ENCODE results near the gene ZNF683. TPM values are rescaled to one million over a fixed set of nuclear protein-coding genes. Genes with fewer than 3 reads are reported as not detected.

The ZNF683 gene
- total and polyA plus RNA-seq, 4 donors = 0.09 to 0.17 TPM; not detected in 2

GRCh38 chr1:26410706-26411623 is 38.4 kb upstream of the ZNF683 start, which contains the start of gene LIN28A:
LIN28A (plus strand) TSS chr1:26410817; CDS start chr1:26410892, 75 bp downstream.
- Histone ChIP-seq H3K27me3 (ENCODE audit: control insufficient read depth in 4 of 4, insufficient read depth in 4 of 4, low read length in 3 of 4) (peaks cover 3 to 16% (median 10%) of the 10 kb centered on the region in 4 donors), H3K4me3 (ENCODE audit: low read depth in 1 of 3, low read length in 3 of 3) (no peak within 1 kb of the TSS), H3K9ac (ENCODE audit: low read depth in 1 of 2, low read length in 2 of 2) (no peak within 1 kb of the TSS), H3K36me3 (ENCODE audit: control insufficient read depth in 4 of 4, insufficient read depth in 3 of 4, low read depth in 1 of 4, low read length in 3 of 4) (no peaks in the 10 kb centered on the region), H3K27ac (ENCODE audit: low read depth in 1 of 2, low read length in 2 of 2) (no peak within 1 kb of the TSS), H3K4me1 (ENCODE audit: control insufficient read depth in 4 of 4, insufficient read depth in 4 of 4, low read length in 3 of 4) (peaks cover 0 to 5% (median 0%) of the 10 kb centered on the region in 4 donors), H3K9me3 (ENCODE audit: control insufficient read depth in 4 of 4, low read length in 3 of 4) (no peaks in the 10 kb centered on the region)
- no peak for TF ChIP-seq HNF4A (conservative IDR thresholded peaks at IDR 0.05)
- TF ChIP-seq ATF3 (IDR thresholded peaks at IDR 0.05) = no peak
- no peak for TF ChIP-seq NR2F2 (IDR thresholded peaks at IDR 0.05)
- TF ChIP-seq SP1 (IDR thresholded peaks at IDR 0.05) = no peak
- no peak for TF ChIP-seq RXRA (IDR thresholded peaks at IDR 0.05)
- TF ChIP-seq JUND (IDR thresholded peaks at IDR 0.05) = no peak
- TF ChIP-seq, protein P1, sequence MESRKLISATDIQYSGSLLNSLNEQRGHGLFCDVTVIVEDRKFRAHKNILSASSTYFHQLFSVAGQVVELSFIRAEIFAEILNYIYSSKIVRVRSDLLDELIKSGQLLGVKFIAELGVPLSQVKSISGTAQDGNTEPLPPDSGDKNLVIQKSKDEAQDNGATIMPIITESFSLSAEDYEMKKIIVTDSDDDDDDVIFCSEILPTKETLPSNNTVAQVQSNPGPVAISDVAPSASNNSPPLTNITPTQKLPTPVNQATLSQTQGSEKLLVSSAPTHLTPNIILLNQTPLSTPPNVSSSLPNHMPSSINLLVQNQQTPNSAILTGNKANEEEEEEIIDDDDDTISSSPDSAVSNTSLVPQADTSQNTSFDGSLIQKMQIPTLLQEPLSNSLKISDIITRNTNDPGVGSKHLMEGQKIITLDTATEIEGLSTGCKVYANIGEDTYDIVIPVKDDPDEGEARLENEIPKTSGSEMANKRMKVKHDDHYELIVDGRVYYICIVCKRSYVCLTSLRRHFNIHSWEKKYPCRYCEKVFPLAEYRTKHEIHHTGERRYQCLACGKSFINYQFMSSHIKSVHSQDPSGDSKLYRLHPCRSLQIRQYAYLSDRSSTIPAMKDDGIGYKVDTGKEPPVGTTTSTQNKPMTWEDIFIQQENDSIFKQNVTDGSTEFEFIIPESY (IDR thresholded peaks at IDR 0.05) = no peak
- no peak for TF ChIP-seq YY1 (IDR thresholded peaks at IDR 0.05)
- 4% methylated on average over 70 of the region's 70 CpGs for WGBS
- no peak for DNase-seq (ENCODE audit: low spot score)

GRCh38 chr1:26409191-26409807 is 36.7 kb upstream of the ZNF683 start:
- H3K27me3 ChIP-seq (ENCODE audit: control insufficient read depth in 4 of 4, insufficient read depth in 4 of 4, low read length in 3 of 4) = peaks cover 3 to 16% (median 10%) of the 10 kb centered on the region in 4 donors
- whole genome bisulfite sequencing = 5% methylated on average over 16 of the region's 16 CpGs
- H3K9ac ChIP-seq (ENCODE audit: low read depth in 1 of 2, low read length in 2 of 2) = no peak overlapping the region
- H3K9me3 ChIP-seq (ENCODE audit: control insufficient read depth in 4 of 4, low read length in 3 of 4) = no peaks in the 10 kb centered on the region
- no peak overlapping the region for H3K27ac ChIP-seq (ENCODE audit: low read depth in 1 of 2, low read length in 2 of 2)
- H3K36me3 ChIP-seq (ENCODE audit: control insufficient read depth in 4 of 4, insufficient read depth in 3 of 4, low read depth in 1 of 4, low read length in 3 of 4) = no peaks in the 10 kb centered on the region
- TF ChIP-seq FOXA1 (IDR thresholded peaks at IDR 0.05) (no peak), GABPA (IDR thresholded peaks at IDR 0.05 in 1 of 2, conservative IDR thresholded peaks at IDR 0.05 in 1 of 2) (no peak), HNF4A (conservative IDR thresholded peaks at IDR 0.05) (no peak)
- H3K4me3 ChIP-seq (ENCODE audit: low read depth in 1 of 3, low read length in 3 of 3) = no peak overlapping the region
- no peak for DNase-seq (ENCODE audit: low spot score)
- peaks cover 0 to 5% (median 0%) of the 10 kb centered on the region in 4 donors for H3K4me1 ChIP-seq (ENCODE audit: control insufficient read depth in 4 of 4, insufficient read depth in 4 of 4, low read length in 3 of 4)

- TF ChIP-seq CTCF (IDR thresholded peaks at IDR 0.05; ENCODE audit: low read depth, low read length, missing input control) (no peak), FOXA2 (IDR thresholded peaks at IDR 0.05) (no peak), REST (IDR thresholded peaks at IDR 0.05) (peak; percentile 100), ATF3 (IDR thresholded peaks at IDR 0.05) (no peak), YY1 (IDR thresholded peaks at IDR 0.05) (no peak)
- TF ChIP-seq, protein P2, sequence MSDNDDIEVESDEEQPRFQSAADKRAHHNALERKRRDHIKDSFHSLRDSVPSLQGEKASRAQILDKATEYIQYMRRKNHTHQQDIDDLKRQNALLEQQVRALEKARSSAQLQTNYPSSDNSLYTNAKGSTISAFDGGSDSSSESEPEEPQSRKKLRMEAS (IDR thresholded peaks at IDR 0.05) = peak; percentile 53
- no peak overlapping the region for H3K9ac ChIP-seq (ENCODE audit: low read depth in 1 of 2, low read length in 2 of 2)
- H3K27me3 ChIP-seq (ENCODE audit: control insufficient read depth in 4 of 4, insufficient read depth in 4 of 4, low read length in 3 of 4) = peaks cover 3 to 16% (median 10%) of the 10 kb centered on the region in 4 donors
- H3K4me1 ChIP-seq (ENCODE audit: control insufficient read depth in 4 of 4, insufficient read depth in 4 of 4, low read length in 3 of 4) = peaks cover 0 to 5% (median 0%) of the 10 kb centered on the region in 4 donors
- peak; percentile 80 for DNase-seq (ENCODE audit: low spot score)
- no peak overlapping the region for H3K4me3 ChIP-seq (ENCODE audit: low read depth in 1 of 3, low read length in 3 of 3)
- WGBS = 4% methylated on average over 12 of the region's 12 CpGs
- no peaks in the 10 kb centered on the region for H3K9me3 ChIP-seq (ENCODE audit: control insufficient read depth in 4 of 4, low read length in 3 of 4)
- H3K27ac ChIP-seq (ENCODE audit: low read depth in 1 of 2, low read length in 2 of 2) = no peak overlapping the region
- no peaks in the 10 kb centered on the region for H3K36me3 ChIP-seq (ENCODE audit: control insufficient read depth in 4 of 4, insufficient read depth in 3 of 4, low read depth in 1 of 4, low read length in 3 of 4)
These were observed 36.1 kb upstream of the ZNF683 start for GRCh38 chr1:26408604-26409003.

All from liver (tissue), 9 donors.